HG03103 (cell line): ENCODE data around the gene SOX10.

ENCODE experiments used
- ATAC-seq: cut with Tn5 transposase; IDR thresholded peaks from one replicate; pipeline ENCODE4 v1.9.1; 2021; ENCODE audit warnings: low read depth; ENCODE audit not compliant: unreplicated experiment

The SOX10 gene

DNA sequence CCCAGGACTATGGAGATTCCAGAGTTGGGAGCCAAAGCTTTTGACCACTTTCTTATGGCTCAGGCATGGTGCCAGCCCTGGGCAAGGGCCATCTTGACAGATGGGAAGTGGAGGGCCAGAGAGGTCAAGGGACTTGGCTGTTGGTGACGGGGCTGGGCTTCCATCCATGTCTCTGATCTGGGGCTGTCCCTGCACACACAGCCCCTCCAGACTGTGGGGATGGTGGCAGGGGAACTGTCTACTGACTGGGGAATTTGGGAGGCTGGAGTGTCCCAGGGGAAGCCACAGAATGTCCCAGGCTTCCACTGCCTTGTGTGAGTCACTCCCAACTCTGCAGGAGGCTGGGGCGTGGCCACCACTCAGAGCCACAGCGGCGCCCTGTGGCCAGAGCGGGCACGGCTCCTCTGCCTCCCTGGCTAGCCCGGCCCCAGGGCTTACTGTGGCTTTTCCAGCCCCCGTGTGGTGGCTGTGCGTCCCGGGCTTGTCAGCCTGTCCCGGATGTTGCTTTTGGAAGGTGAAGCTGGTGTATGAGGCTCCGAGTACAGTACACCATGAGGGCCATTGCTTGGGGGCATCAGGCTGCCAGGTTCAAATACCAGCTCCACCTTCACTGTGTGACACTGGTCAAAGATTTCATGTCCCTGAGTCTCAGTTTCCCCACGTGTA is 50.5 kb downstream of the SOX10 start:
- peak; percentile 61 for ATAC-seq

DNA sequence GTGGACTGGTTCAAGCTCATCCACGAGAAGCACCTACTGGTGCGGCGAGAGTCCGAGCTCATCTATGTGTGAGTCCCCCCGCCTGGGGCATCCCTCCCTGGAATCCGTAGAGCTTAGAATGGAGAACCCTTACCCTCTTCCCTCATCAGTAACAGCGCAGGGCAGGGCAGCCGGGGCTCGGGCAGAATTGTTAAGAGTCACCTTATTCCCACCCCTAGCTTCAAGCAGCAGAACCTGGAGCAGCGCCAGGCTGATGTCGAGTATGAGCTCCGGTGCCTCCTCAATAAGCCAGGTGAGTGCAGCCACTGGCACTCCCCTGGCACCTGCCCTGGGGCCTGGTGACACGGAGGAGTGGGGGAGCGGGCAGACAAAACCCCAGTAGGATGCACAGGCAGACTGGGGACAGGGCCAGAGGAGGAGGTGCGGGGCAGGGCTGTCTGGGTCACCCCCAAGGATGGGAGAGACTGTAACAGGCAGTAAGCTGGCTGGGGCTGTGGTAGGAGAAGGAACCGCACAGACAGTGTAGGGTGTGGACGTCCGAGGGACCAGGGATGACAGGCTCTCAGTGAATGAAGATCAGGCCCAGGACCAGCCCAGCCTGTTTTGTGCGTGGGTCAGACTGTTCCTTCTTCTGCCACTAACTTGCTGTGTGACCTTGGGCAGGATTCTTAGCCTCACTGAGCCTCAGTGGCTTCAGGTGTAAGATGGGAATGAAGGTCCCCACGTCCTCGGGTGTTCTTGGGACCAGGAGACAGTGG is 51.4 kb downstream of the SOX10 start:
- ATAC-seq = no peak

DNA sequence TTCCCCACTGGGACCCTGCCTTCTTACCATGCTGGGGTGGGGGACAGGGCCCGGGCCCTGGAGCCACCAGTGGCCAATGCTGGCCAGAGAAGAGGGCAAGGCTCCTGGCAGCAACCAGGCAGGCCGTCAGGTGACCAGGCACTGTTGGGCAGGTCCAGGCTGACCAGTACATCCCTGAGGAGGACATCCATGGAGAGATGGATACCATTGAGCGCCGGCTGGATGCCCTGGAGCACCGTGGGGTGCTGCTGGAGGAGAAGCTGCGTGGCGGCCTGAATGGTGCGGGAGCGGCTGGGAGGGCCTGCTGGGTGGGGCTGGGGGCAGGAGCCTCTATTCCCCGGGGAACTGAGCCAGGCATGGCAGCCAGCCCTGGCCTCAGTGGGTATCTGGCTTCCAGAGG is 52.0 kb downstream of the SOX10 start:
- ATAC-seq = no peak

DNA sequence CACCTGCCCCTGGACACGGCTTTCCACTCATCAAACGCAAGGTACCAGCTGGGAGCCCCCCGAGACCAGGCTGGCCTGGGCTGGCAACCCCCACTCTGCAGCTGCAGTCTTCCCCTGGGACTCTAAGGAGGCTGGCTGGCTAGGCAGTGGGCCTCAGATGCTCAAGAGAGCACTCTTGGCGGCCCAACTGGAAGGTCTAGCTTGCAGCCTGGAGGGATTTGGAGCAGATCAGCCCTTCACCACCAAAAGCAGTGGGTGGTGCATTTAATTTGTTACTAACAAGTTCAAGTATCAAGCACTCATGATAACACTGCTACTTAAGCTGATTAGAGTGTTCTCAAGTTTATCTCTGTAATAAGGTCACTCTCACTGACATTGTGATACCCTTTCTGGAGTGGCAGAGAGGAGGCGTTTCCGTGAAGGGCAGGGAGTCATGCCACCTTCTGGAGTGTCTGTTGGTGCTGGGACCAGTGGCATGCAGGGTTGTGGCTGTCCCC is 52.4 kb downstream of the SOX10 start:
- no peak for ATAC-seq

DNA sequence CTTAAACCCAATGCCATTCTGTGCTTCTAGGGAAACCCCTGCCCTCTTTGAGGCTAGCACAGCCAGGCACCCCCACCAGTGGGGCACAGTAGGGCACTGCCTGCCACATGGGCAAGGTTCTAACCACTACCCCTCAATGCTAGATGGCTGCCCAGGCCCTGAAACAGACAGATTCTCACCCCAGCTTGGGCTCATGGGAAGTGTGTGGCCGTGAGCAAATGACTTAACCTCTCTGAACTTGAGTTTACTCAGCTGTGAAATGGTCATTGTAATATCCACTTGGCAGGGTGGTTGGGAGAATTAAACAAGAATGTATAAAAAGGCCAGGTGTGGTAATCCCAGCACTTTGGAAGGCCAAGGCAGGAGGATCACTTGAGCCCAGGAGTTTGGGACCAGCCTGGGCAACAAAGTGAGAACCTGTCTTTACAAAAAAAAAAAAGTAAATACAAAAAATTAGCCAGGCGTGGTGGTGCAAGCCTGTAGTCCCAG is 53.4 kb downstream of the SOX10 start:
- no peak for ATAC-seq

DNA sequence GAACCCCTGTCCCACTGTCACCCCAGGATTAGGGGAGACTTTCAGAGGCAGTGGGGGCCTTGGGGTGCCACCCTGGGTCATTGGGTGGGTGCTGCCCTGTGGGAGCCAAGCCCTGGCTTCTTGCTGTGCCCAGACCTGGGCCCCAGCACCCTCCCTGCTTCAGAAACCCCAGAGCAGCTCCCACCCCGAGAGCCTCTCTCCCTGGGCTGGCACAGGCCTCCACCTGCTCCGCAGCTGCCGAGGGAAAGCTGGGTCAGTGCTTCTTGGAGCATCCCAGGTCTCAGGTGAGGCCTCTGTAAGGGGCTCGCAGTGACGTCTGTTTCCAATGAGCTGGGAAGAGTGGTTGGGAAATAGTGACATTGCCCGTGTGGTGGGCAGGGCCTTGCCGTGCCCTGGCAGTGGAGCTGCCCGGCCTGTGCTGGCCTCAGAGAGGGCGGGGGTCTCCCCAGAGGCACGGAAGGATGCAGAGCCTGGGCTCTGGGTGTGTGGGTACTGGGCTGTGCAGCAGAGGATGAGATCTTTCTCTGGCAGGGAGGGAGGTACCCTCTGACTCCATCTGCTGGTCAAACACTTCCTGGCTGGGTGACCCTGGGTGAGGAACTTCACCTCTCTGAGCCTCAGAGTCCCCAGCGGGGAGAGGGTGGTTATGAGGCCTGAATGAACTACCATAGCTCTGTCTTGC is 53.9 kb downstream of the SOX10 start:
- ATAC-seq = no peak

DNA sequence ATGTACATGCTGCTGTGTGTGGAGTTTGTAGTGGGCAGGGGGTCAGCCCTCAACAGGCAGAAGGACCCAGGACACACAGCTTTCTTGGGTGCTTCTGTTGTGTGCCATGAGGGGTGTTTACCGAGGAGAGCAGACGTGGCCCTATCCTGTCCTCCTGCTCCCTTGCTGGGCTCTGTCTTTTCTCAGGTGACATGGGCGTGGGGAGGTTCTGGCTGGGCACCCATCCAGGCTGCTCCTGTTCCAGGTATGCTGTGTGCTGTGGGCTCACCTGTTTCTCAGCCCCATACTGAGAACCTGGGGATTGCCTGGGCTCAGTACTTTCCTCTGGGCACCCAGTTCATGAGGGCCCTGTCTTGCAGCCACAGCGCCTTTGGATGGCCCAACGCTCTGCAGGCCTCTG is 55.0 kb downstream of the SOX10 start:
- no peak for ATAC-seq

DNA sequence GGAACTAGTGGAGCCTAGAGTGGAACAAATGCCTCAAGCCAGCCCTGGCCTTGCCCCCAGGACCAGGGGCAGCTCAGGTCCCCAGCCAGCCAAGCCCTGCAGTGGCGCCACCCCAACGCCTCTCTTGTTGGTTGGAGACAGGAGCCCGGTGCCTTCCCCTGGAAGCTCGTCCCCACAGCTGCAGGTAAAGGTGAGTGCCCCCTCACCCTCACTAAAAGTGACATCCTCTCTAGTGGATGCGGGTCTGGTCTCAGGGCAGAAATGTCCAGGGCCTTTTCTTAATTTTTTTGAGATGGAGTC is 56.8 kb downstream of the SOX10 start:
- ATAC-seq = no peak

DNA sequence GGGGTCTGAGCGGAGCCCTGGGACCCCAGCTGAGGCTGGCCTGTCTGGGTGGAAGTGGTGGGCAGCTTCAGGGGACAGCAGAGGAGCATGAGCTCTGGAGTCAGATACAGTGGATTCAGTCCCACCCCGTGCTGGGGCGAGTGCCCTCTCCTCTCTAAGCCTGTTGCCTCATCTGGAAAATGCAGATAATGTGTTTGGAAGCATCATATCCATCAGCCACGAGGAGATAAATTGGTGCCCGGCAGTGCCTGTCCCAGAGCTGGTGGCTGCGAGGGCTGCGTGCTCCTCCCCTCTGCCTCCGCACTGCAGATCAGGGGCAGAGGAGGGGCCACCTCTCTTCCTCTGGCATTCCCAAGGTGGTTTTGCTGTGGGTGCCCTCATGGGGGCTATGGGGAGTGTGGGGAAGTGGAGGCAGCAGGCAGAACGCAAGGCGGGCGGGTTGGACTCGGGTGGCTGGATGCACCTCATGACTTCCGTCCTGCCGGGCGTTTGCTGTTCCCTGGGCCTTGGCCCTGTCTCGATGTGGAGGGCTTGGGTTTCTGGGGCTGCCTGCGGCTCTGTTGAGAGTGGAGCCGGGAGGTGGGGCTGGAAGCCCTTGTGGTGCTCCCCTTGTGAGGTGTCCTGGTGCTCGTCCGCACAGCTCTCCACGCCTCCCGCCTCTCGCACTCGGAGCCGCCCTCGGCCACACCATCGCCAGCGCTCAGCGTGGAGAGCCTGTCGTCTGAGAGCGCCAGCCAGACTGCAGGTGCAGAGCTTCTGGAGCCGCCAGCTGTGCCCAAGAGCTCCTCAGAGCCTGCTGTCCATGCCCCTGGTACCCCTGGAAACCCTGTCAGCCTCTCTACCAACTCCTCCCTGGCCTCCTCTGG is 57.4 kb downstream of the SOX10 start:
- no peak for ATAC-seq

DNA sequence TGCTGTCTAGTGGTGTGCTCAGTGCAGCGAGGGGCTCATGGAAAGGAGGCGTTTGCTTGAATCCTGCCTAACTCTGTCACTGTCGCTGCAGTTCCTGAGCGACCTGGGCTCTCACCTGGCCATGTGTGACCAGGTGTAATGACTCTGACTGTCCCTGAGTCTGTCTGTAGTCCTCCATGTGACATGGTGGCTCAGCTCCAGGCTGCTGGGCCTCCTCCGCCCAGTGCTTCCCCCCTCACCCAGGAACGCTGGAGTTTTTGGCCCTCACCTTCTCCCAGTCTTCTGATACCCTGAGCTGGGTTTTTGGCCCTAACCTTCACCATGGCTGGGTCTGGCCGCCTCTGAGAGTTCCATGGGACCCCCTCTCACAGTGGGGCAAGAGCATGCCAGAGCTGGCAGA is 58.0 kb downstream of the SOX10 start:
- ATAC-seq = no peak

DNA sequence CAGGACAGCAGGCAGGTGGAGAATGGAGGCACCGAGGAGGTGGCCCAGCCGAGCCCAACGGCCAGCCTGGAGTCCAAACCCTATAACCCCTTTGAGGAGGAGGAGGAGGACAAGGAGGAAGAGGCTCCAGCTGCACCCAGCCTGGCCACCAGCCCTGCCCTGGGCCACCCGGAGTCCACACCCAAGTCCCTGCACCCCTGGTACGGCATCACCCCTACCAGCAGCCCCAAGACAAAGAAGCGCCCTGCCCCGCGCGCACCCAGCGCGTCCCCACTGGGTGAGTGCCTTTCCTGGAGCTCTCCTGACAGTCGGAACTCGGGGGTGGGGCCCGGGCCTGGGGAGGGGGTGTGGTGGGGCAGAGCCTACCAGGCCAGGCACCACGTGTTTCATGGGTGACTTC is 58.6 kb downstream of the SOX10 start:
- ATAC-seq = no peak

DNA sequence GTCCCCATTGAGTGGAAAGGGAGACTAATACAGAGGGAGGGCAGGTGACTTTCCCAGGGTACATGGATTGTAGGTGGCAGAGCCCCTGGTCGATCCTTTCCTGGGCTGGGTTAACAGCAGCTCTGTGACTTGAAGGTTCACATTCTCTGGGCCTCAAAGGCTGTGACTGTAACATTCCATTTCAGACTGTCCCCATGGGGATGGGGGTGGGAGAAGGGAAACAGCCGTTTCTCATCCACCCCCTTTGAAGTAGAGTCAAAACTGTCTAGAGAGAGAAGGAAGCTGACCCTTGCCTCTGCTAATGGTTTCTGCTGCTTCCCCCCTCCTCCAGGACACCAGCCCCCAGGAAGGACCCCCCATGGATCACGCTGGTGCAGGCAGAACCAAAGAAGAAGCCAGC is 59.0 kb downstream of the SOX10 start:
- no peak for ATAC-seq

DNA sequence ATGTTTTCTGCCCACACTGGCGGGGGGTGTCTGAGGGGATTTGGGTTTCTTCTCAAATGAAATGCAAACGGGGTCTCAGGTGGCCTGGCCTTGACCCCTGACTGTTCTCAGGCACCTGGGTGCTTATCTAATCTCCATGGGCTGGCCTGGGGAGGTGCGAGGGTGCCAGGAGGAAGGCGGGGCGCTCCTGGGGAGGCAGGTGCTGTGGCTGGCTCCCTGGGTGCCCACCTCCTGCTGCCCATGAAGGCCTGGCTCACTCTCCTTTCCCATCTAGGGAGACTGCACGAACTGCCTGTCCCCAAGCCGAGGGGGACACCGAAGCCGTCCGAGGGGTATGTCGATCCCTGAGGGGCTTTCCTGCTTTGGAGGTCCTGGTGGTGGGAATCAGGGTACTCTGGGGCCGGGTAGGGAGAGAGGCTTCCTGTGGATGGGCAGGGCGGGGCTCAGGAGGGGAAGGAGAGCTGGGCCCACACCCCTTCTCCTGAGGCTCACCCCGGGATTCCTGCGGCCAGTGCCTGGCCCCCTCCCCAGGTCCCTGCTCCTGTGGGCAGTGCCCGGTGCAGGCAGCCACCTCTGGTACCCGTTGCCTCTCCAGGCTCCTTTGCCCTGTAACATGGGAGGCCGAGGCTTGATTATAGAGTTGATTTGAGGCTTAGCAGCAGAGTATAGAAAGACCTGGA is 59.8 kb downstream of the SOX10 start:
- no peak for ATAC-seq

DNA sequence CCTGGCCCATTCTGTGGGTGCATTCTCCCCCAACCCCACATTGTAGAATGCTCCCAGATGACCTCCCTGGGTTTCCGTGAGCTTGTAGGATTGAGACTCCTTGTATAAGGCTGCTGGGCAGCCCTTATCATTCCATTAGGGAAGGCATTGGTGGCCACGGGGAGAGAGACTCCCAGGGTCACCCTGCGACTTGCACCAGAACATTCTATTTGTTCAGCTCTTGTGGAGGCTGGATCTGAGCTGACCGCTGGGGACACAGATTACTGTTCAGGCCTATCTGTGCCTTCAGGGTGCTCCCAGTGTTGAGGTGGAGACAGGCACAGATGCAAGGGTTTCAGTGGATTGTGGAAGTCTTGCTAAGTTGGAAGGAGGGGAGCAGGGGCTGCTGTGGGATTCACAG is 60.4 kb downstream of the SOX10 start:
- ATAC-seq = no peak
